ENCODE data around the gene HRH3.

DNA sequence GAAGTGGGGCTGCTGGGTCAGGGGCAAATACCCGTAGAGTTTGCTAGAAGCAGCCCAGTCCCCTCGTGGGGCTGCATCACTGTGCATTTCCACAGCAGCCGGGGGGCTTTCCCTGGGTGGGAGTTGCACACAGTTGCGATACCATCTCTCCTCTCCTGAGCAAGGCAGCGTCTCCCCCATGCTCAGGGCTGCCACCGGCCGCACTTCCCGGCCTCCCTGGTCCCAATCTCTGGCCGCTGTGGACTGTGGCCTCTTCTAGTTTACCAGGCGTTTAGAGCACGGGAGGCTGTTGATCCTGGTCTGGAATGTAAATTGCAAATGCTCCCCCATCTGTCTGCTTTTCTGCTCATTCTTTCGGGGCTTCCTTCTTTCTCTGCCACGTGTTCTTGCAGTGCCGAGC, 49.3 kb upstream of the HRH3 start:
- TF ChIP-seq, protein P1, sequence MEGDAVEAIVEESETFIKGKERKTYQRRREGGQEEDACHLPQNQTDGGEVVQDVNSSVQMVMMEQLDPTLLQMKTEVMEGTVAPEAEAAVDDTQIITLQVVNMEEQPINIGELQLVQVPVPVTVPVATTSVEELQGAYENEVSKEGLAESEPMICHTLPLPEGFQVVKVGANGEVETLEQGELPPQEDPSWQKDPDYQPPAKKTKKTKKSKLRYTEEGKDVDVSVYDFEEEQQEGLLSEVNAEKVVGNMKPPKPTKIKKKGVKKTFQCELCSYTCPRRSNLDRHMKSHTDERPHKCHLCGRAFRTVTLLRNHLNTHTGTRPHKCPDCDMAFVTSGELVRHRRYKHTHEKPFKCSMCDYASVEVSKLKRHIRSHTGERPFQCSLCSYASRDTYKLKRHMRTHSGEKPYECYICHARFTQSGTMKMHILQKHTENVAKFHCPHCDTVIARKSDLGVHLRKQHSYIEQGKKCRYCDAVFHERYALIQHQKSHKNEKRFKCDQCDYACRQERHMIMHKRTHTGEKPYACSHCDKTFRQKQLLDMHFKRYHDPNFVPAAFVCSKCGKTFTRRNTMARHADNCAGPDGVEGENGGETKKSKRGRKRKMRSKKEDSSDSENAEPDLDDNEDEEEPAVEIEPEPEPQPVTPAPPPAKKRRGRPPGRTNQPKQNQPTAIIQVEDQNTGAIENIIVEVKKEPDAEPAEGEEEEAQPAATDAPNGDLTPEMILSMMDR (IDR thresholded peaks at IDR 0.05) = no peak
- no peak for TF ChIP-seq POLR2A (IDR thresholded peaks at IDR 0.05)

All from suprapubic skin (tissue), 3 donors.